Hypothalamus (tissue), 51 donors: ENCODE measurements around the gene GABRB2.

ENCODE experiments used
- DNase-seq, 51 donors: peaks; one replicate each; lab custom pipeline; 2025; lab: John Stamatoyannopoulos, UW

The GABRB2 gene

DNA sequence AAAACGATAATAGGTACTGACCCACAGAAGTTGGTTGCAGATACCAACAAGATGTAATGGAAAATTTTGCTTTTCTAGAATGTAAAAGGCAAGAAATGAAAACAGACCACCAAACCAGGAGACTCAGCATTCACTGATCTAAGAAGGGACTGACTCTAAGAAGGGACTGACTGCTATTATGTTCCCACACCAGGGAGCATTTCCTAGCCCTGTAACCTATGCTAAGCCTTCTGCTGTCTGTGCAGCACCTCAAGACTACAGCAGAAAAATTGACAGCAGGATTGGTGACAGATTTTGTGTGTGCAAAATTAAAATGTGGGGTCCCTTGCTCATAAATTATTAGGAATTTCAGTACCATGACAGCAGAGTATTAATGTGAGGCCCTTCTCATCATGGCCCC is 154.8 kb downstream of the GABRB2 start:
- DNase-seq: no peak

DNA sequence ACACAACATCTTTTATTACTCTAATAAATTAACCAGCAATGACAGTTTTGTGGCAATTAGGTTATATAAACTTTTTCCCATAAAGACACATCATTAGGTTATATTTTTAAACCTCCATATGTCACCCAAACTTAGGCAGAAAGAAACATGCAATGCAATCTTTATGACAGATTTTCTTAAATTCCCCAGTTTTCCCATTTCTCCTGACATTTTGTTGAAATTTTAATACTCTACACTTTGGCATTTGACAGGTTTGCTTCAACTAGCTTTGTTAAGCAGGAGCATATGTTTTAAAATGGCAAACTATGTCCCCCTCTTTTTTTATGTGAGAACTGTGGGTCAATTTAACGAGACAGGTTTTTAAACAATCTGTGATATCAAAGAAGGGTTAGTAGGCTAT is 155.5 kb downstream of the GABRB2 start:
- DNase-seq: no peak

DNA sequence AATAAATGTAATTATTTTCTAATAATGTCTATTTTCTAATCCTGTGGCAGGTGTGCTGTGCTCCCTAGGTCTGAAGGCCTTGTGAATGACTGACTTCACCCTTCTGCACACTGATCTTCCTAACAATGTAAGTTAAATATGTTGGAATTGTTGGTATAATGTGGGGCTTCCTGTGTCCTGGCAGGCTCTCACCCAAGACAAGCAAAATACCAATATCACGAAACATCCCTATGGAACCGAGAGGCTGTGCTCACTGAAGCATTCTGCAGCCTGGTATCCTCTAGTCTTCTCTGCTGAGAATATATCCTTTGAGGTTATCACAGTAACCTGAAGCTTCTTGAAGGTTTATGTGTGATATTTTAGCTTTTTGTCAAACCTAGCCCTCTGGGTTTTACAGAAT is 159.4 kb downstream of the GABRB2 start:
- DNase-seq: no peak

DNA sequence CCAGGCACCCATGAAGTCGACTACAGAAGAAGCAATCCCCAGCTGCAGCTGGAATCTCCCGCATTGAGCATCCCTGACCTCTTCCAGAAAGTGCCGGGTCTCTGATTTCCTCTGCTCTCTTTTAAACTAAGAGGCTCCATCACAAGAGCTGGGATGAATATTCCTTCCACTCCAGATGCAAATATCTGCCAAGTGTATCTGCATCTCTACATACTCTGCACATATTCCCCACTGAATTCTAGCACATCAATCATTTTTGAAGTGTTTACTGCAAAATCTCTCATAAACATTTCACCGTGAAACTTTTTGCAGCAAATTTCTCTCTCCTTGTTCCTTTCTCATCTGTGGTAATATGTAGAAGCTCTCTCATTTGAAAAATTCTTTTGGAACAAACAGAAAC is 161.5 kb downstream of the GABRB2 start:
- no peak for DNase-seq

DNA sequence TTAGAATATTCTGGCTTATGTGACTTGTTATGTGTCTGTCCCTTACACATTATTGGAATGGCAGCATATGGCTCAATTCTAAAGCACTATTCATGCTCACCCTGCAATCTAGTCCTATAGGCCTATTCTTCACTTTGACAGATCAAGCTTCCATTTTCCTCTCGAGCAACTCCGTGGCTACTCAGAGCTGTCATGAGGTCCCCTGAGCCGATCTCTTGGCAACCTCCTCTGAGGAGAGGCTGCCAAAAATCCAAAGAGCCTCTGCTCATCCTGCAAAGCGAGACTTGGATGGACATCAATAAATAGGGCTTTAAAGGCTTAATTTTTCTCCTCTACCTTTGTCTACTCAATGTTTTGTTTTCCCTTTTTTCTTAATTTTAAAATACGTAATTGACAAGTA is 163.8 kb downstream of the GABRB2 start:
- DNase-seq: no peak

DNA sequence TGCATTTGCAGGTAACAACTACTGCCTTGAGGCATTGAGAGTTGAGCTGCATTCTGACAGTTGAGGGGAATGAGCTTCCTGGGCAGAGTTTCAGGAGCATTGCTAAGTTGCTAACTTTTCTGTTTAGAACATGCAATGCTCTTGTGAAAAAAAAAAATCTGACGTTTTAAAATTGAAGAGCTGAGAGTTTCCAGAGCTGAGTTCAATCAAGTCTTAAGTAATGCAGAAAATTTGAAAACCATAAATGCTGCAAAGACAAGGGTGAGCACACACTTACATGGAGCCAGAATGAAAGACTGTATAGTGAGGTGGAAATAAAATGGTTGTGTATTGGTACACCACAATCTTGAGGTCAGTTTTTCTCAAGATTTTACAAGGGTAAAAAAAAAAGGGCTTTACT is 166.0 kb downstream of the GABRB2 start:
- no peak for DNase-seq

DNA sequence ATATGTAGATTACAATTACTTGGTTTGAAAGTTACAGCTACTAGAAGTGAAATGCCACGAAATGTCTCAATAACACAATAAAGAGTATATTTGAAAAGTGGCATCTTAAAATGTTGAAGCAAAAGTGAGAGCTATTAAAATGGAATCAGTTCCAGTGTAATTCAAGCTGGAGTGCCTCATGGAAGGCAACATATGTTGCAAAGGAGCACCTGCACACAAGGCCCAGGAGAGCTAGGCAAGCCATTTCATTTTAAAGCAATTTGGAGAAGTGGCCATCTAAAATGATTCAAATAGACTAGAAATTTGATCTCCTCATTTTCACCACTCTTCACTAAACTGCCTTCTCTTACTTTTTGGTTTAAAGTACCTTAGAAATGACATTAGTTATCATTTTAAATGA is 167.8 kb downstream of the GABRB2 start:
- no peak for DNase-seq

DNA sequence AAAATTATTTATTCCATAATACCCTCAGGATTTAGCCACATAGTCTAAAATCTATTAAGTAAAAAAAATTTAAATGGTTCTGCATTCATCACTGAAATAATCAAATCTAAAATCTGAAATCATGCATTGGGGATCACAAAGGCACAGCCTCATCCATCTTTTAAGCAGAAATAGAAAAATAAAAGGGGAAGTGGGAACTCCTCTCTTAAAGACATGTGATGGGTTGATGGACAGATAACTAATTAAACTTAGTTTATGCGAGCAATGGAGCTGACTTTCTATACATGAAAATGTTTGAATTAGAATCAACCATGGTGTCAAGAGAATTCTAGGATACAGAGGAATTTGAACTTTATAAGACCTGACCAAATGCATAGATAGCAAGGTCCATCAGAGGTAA is 170.5 kb downstream of the GABRB2 start:
- no peak for DNase-seq

DNA sequence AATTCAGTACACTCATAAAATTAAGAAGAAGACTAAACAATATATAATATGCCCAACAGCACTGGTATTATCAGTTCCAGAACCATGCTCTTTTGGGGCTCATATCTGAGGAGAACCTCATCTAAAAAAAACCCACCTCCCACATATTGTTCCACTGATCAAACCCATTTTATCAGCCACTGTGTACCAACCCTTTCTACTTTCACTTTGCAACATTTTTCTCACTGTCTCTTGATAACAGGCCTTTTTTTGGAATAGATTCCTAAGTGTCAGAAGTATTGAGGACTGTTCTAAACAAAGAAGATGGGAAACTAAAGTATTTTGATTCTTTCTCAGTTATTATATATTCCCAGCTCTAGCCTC is 173.2 kb downstream of the GABRB2 start:
- no peak for DNase-seq

DNA sequence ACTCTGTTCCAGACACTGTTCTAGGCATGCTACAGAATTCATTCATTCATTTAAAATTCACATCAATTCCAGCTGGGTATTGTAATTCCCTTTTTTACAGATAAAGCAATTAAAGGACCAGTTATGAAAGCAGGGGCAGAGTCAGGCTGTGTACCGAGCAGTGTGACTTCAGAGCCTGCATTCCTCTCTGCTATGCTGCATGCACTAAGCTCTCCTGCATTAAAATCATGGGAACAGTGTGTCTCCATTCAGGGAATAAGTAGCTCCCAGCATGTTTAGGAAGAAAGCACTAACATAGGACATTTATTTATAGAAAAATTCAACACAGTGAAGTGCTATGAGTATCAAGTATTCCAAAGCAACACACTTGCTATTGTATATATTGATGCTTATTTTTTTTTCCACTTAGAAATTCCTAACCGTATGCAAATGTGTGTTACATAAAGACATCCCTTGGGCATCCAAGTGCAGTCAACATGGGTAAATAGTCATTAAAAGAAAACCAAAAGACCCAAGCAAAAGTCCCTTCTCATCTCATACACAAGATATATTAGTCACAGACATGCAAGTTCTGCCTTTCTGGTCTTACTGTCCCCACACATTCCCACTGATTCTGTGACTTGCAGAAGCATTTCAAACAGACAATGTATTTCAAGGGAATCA is 173.7 kb downstream of the GABRB2 start:
- DNase-seq: no peak

DNA sequence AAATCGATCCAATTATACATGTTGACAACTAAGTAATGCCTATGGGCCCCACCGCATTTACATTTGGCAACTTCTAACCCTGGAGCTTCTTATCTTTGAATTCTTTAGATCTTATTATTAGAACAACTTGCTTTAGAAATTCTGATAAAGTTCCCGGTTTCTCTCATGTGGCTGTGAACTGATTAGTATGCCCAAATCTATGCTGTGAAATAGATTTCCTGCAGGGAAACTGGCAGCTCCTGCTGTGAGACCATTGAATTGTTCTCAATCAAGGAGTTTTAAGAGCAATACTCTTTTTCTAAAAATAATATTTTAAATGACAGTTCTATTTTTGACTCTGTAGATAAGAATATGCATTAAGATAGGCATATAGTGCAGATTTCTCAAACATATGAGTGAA is 177.5 kb downstream of the GABRB2 start:
- DNase-seq: no peak

DNA sequence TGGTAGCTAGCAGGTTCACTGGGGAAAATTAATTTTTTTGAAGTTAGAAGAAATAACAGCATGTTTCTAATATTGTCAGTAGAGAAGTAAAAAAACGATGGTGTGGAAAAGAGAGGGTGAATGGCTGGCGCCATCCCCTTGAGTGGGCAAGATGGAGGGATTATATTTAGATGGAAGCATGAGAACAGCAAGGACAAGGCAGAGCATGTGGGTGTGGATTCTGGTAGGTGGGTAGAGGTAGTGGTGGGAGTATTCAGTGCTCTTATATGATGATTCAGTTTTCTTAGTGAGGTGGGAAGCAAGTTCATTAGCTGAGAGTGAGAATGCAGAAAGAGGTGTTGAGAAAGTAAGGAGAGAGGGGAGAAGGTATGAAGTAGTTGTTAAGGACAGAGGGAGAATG is 188.1 kb downstream of the GABRB2 start:
- no peak for DNase-seq

DNA sequence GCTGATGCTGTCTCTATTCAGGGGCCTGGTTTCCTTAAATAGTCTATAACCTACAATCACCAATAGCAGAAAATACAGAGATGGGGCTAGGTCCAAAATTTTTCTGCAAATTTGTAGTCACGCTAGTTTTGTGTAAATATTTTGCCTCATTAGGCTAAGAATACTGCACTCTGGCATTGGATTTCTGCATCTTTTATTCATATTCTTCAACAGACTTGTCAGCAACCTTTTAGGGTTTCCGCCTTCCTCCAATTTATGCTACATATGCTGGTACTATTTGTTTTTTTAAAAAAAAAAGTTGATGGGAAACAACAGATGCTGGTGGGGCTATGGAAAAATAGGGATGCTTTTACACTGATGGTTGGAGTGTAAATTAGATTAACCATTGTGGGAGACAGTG is 202.3 kb downstream of the GABRB2 start:
- DNase-seq: no peak

DNA sequence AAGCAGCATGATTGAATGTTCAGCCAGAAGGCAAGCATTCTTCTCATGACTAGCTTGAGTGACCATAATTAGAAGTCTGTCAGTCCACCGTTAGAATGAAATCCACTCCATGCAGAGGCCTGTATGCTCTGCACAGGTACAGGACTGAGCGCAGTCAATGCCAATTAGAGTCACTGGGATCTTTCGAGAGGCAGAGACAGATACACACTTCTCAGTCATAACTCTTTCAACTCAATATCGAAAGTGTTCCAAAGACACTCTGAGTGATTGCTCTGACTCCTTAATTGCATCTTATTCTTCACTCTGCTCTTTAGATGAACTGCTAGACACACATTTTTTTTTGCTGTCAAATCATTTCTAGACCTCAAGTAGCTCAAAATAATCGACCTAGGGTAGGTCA is 203.6 kb downstream of the GABRB2 start:
- no peak for DNase-seq

DNA sequence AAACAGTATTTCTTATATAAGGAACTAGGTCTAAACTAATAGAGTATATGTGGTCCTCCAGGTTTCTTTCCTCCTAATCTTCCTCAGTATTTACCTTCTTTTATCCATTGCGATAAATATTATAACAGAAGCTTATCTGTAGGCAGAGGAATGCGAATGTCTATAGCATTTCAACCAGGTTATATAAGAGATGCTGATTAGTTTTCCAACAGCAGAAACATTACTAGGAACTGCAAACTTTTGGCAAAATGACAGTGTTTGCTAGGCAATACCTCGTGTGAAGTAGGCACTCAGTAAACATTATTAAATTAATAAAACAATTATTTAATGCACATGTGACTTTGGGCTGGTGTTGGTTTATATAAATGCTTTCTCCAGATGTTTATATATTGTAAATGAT is 206.5 kb downstream of the GABRB2 start:
- DNase-seq: no peak

DNA sequence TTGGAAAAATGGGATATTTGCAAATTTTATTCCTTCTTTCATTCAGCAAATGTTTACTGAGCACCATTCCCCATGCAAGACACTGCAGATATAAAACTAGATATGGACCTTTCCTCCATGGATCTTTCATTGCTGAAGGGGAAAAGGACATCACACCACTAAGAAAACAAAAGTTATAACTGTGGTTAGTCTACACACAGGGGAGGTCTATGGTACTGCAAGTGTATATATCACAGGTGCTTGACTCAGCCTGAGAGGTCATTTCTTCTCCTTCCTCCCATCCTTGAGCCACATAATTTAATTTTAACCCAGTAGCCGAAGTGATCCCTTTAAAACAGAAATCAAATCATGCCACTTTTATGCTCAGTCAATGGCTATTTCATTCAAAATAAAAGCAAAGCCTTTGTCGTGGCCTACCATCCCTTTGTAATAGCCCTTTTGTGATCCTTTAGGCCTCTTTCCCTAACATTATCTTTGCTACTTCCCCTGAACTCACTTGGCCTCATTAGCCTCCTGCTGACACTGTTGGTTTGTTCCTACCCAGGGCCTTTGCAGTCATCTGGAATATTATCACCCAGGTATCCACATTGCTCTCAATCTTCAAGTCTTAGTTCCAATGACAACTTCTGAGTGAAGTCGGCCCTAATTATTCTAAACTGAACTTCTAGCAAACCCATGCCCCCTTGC is 213.2 kb downstream of the GABRB2 start:
- no peak for DNase-seq

DNA sequence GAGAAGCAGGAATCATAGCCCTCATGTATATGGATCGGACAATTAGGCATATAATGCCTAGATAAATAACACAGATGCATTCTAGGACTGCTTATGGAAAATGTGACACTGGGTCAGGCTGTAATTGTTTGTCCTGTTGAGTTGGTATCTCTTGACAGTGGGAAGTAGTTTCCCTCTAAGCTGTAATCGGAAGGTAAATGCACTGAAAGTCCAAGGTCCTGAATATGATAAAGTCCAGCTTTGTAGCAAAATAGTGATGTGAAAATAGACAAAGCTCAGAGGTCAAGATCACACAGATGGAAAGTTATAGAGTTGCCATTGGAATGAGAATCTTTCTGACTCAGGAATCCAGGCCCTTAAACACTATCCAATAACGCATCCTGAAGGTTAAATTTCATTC is 214.2 kb downstream of the GABRB2 start:
- no peak for DNase-seq

DNA sequence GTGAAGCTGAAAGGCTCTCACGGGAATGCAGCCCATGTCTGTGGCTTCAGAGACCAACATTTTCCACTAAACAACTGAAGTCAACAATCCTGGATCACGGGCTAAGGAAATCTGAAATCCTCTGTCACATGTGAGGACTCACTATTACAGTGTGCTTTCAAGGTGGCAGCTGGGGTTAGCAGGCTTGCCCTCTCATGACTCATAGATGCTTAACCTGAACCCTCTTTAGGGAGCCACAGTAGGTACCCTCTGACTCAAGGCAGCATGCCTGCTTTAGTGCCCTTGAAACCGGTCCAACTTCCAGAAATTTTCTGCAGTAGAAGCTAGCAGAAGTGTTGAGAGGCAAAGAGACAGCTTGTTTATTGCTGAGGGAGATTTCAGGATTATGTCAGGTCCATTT is 232.5 kb downstream of the GABRB2 start:
- no peak for DNase-seq

DNA sequence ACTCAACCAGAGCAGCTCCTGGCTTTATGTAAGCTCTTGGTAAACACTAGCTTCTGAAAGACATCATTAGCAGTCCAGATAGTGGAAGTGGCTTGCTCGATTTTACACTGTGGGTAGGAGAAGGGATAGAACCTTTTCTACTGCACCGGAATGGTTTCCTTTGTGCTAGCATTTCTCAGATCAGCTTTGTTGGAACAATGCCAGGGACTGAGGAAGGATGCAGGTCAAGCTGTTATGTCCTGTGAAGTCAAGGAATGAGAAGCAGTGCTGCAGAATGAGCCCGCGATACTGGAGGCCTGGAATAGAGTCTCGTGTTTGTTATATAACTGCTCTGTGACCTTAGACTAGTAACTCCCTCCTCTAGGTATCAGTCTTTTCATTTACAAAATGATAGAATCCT is 233.6 kb downstream of the GABRB2 start:
- no peak for DNase-seq

DNA sequence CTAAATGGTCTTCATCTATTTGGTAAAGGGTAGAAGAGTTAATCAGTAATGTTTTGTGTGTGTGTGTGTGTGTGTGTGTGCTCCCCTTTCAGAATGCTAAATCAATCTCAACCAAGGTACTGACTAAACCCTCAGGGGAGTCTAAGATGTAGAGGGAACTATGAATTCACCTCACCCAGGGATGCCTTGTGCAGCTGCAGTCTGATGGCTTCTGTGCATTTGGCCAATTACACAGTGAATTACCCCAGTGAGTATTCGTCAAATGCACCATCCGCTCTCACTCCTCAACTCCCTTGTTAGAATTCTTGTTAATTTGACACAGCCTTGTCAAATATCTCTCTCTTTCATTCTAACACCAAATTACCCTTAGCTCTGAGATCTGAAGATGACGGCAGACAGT is 234.6 kb downstream of the GABRB2 start:
- DNase-seq: no peak

DNA sequence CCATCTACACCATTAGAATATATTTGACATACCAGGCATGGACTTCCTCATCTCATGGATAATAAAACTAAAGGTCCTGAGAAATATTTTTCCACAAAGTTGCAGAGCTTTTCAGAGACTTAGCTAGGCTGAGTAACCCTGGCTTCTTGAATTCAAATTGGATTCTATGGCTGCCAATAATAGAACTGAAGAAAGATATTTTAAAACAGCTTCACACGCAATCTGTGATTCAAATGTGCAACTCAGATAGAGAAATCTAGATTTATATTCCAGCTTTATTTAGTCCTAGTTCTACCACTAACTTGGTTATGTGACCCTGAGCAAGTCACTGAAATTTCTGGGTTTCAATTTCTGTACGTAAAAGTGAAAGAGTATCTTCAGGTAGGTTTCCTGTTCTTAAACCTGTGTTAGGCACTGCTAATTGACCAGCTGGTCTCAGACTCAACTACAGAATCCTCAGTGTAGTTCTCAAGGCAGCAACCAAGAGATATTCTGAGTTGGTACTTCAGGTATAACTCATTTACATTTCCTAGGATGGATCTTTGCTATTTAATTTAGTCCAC is 235.3 kb downstream of the GABRB2 start:
- no peak for DNase-seq

DNA sequence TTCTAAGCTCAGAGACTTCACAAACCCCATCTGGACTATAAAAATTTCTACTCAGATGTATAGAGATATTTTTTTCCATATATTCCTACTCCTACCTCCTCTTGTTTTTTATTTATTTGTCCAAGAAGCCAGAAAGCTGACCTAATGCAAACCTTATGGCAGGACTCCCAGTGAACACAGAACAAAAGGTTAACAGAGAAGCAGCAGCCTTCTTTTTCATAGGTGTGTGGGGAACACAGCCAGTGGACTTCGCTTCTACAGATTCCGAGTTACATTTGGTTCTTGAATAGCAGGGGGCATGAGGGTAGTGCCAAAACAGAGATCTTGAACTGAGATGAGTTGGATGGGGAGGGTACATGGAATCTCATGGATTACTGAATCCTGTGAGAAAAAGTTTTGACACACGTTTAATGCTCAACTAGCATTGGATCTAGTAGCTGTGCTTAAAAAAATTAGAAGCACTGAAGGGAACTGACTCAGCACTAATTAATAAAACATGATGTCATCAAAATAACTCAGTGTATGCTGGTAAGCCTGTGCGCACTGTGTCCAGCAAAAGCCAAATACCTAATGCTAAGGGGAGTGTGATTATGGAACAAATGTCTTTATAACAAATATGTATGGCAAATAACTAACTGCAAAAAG is 240.1 kb downstream of the GABRB2 start:
- DNase-seq: no peak
